SW480 (cell line): ENCODE data around the gene SLC12A8.

Source experiments
- DNase-seq: peaks from one replicate; pipeline ENCODE4 v3.0.0-alpha.2; 2016; ENCODE audit warnings: low spot score

SLC12A8 gene

DNA sequence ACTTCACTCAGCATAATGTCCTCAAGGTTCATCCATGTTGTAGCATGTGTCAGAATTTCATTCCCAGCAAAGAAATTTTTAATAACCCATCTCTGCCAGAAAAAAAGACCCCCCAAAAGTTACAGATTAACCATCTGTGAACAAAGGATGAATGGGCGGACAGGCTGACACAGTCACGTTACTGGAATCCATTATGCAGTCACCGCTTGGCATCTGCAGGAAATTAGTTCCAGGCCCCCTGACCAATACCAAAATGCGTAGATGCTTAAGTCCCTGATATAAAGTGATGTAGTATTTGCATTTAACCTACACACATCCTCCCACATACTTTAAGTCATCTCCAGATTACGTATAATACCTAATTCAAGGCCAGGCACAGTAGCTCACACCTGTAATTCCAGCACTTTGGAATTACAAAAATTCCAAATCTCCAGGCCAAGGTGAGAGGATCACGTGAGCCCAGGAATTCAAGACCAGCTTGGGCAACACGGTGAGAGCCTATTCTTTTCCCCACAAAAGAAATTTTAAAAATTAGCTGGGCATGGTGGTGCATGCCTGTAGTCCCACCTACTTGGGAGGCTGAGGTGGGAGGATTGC lies 1.5 kb upstream of the SLC12A8 start:
- DNase-seq, result no peak

DNA sequence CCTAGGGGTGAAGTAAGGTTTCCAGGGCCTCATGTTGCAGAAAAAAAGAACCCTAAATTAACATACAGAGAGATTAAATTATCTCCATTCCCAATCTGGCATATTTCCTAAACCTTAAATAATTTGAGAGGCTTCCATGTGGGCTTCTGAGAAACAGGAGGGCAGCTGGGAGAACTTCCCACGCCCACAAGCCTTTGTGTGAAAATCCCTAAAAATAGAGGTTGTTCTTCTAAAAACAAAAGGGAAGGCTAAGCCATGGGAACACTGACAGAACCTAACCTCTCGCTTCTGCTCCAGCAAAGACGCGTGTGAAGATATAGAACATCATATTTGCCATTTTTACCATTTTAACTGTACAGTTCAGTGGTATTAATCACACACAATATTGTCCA lies 812 bp upstream of the SLC12A8 start:
- no peak for DNase-seq

DNA sequence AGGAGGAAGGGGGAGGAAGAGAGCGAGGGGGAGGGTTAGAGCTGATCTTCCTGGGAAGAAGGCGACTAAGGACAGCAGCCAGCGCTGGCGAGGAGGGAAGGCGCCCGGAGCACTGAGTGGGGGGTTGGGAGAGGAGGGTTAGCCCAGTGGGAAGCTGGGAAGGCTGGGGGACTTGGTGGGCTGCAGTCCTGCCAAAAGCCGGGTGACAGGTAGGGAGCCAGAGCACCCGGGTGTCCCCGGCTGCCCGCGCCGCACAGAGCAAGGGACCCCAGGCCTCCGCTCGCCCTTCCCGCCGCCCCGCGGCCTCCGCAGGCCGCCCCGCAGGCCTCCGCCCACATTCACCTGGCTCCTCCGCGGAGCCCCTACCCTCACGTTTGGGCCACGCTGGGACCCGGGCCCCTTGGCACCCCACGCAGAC lies 448 bp downstream of the SLC12A8 start:
- DNase-seq, result peak; percentile 32

DNA sequence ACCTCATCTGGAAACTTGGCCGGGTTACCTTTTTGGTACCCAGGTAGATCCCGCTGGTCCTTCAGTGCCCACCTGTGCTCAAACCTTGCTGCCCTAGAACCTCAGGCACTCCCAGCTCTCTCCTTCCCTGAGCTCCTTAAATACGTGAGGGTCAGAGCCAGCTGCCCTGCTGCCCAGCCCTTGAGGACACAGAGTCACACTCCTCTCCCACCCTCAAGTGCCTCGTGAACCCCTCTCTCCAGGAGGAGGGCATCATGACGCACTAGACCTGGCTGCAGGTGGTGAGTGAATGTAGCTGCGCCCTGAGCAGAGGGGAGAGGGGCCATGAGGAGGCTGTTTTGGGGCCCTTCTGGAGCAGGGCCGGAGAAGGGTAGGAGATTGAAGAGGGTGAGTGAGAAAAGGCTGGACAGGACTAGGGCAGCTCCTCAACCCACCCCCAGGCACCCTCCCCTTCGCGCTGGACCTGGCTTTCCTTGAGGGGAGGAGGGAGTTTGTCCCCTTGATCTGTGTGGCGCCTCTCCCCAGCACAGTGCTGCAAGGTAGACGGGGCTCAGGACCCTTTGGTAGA lies 941 bp downstream of the SLC12A8 start:
- no peak for DNase-seq

DNA sequence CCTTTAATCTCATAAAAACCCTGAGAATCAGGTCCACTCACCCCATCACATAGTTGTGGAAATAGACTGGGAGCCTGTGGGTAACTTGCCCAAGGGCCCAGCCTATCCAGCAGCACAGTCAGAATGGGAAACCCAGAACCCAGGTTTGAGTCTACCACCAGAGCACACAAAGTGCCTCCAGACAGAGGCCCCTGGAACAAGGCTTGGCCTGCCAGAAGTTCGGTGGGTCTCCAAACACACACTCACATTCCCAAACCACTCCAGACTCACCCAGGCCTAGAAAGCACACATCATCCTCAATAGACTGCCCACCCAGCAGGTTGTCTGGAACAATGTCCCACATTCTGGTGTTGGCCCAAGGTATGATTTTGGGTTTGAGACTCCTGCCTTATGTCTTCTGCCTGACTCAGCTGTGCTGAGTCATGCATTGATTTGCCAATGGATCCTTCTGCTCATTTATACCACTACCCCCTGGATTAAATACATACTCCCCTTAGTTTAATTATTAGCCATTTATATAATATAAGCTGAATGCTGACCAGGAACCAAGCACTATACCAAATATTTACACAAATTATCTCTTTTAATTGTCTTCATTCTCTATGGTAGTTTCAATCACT lies 4.5 kb downstream of the SLC12A8 start:
- no peak for DNase-seq

DNA sequence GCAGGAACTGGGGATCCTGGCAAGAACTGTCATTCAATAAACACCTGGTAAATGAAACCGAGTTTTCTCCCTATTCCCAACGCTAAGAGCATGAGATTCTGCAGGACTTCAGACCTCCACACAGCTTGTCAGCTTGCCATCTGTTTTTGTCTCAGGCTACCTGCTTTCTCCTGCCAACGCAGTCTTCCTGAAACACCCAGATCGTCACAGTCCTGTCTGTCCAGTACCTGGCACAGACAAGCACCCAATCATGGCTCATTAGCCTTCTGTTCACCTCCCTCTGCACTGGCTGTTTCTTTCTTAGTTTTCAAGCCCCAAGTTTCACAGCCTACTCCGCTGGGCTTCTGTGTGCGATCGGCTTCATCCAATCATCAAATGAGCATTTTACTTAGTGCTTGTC lies 5.0 kb downstream of the SLC12A8 start:
- no peak for DNase-seq

DNA sequence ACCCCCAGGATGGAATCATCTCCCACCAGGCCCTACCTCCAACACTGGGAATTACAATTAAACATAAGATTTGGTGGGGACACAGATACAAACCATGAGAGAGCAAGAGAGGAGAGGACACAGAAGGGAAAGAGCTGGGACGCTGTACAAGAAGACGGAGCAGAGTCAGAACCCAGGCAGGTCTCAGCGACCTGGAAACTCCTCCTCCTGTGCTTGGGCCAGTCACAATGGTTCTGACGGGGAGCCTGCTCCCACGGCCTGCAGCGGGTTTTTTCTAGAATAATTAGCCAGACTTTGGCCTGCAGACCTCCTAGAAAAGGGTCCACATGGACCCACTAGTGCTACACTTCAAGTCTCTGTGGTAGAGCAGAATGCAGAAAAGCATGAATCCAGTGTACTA lies 5.6 kb downstream of the SLC12A8 start:
- DNase-seq, result no peak

DNA sequence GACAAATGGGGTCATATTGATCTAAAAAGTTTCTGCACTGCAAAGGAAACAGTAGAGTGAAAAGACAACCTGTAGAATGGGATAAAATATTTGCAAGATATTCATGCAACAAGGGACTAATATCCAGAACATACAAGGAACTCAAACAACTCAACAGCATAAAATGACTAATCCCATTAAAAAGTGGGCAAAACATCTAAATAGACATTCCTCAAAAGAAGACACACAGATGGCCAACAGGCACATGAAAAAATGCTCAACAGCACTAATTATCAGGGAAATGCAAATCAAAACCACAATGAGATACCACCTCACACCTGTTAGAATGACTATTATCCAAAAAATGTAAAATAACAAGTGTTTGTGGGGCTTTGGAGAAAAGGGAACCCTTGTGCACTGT lies 8.8 kb downstream of the SLC12A8 start:
- DNase-seq, result no peak

DNA sequence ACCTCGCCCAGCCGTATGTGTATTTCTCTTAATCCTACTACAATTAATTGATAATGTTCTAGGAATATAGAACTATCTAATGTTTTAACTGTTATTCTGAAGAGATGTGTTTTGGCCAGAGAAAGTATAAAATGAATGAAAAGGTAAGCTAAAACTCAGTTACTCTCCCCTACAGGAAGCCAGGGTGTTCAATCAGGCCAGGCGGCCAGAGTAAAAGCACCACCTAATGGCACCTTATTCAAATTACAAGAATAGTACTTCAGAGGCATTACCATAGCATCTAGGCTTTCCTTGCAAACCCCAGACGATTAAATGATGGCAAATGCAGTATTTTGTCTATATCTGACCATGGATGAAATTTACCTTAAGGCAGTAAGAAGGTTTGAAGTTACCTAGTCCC lies 10.4 kb downstream of the SLC12A8 start:
- DNase-seq, result no peak

DNA sequence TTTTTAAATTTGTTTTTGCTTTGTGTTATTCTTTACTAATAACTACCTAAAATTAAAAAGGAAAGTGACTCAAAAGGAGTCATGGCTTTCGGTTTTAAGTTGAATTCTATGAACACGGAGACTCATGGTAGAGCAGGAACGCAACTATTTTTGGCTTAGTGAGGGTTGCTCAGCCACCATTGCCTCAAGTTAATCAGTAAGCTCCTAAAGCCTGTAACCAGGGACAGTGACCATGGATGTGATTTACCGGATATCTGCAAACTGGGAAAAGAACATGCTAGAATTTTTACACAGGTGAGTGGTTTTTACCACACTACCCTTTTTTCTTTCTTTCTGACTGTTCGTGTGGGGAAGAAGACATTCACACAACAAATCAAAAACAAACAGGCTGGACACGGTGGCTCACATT lies 11.8 kb downstream of the SLC12A8 start:
- DNase-seq, result no peak

DNA sequence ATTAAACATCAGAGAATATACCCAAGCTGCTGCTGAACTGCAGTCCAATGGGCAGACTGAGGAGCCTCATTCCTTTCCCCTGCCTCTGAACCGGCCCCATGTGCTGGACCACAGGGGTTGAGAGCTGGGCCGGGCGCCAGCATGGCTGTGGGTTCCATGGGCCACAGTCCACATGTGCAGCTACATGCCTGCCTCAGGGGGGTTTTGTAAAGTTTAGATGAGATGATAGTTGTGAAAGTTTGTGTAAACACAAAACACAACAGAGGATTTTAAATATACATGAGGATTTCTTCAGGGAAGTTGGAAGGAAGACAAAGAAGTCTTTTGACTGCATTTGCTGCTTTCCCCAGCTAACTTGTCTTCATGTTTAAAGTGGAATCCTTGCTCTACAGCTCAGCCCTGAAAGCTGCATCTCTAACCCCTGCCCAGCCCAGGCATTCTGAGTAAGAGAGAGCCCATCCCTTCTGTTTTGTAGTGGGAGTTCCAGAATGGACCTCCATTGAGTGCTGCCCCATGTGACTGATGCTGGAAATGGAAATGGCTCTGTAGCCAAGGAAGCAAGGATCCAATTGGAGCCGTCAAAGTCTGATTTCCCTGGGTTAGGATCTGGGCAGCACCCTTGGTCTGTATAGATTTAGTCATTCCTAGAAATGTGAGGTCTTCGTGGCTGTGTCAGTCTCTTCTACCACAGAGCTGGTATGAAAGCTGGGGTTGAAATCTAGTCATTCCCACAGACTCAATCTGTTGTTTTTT lies 17.5 kb downstream of the SLC12A8 start:
- DNase-seq, result no peak

DNA sequence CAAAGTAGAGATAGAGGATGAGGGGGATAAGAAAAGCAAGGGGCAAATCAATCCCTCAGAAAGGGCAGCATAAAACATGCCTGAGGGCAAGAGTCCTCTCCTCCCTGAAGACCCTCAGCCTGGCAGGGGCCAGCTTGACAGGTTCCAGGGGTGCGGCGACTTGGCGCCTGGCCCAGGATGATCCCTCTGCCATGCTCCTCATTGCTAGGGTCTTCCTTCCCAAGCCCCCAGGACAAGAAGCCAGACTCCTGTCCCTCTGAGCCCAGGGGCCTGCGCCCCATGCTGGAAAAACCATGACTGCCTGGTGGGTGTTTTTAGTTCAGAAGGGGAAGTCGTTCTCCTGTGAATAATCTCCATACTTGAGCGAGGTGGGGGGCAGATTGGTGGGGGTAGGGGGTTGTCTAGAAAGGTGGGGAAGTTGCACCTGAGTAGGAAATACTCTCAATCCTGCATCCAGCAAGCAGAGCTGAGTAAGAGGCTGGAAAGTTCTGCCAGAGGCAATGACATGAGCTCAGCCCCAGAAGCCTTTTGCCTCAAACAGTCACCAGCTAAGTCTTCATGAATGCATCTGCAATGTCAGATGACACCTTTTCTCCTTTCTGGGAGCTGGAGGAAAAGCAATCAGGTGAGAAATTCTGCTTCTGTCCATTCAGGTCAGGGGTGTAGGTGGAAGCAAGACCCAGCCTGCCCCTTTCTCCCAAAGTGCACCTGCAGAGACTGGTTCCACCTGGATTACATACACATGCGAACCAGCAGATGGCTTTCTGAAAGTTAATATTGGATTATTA lies 18.3 kb downstream of the SLC12A8 start:
- no peak for DNase-seq

DNA sequence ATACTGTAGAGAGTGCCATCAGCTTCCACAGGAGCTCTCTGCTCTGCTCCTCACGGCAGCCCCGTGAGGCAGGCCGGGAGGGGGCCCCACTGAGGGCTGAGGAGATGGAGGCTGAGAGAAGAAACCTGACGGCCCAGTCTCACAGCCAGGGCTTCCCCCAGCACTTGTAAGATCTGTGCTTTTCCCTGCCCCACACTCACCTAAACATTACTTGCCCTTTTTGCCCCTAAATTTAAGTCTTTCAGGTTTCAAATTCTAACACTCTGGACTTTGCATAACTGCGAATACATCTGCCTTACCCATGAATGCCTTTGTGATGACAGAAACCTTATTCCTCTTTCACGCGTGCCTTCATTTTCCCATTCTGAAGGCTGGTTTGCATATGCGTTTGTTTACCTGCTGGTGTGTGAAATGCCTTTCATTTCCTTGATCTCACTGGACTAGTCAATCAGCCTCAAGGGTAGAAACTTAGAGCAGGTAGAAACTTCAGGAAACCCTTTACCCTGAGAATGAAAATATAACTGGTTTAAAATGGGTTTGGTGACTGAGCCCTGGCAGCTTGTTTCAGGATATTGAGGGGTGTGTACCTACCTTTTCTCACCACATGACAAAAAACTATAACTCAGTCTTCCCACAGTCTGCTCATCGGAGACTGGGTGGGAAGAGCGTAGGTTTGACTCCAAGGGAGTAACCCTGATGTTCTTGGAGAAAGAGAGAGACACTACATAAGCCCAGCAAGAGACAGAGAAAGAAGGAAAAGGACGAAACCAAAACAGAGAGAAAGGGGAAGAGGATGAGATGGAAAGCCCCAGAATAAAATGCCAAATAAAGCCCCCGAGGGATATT lies 20.1 kb downstream of the SLC12A8 start:
- no peak for DNase-seq

DNA sequence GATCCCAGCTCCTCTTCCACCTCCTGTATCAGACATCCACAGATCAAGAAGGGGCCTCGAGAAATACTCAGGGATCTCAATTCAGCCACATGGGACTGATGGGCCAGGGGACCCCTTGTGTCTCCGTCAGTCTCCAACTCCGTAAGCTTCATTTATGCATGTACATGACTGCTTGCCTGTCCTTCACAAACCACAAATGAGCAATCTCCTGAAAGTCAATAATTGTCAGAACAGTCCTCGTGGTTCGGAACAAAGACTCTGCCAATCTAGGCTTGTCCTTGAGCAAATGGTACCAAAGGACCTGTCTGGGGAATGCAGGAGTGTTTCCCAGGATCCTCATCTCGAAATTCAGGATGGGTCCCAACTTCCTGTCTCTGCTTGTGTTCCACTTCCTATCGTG lies 20.8 kb downstream of the SLC12A8 start:
- DNase-seq, result no peak

DNA sequence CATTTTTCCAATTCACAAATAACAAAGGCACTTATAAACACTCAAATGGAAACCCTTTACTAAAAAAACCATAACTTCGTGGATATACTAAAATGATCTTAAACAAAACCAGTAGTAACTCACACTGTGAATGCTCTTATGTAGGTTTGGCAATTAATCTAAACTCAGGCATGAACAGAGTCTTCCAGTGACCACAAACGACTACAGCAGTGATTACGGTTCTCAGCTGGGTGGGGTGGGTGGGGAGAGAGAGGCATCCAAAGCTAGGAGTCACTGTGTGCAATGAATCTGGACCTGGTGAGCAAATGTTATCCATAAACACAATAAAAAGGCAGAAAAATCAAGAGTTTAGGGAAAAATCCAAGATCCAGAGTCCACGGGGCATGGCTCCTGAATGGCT lies 21.3 kb downstream of the SLC12A8 start:
- no peak for DNase-seq

DNA sequence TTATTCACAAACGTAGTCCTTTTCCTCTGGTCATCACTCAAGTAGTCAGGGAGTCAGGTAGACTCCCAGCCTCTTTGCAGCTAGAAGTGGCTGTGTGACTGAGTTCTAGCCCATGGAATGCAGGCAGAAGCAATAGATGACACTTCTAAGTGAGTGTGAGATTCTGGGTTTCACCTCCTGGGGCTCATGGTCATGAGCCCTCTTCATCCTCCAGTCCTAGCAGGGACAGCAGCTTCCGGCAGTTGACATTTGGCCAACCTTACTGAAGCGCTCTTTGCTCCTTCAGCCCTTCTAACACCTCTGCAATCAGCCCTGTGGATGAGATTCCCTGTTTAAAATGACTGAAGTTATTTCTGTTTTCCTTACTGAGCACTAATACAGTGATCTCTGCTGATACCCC lies 21.8 kb downstream of the SLC12A8 start:
- DNase-seq, result no peak

DNA sequence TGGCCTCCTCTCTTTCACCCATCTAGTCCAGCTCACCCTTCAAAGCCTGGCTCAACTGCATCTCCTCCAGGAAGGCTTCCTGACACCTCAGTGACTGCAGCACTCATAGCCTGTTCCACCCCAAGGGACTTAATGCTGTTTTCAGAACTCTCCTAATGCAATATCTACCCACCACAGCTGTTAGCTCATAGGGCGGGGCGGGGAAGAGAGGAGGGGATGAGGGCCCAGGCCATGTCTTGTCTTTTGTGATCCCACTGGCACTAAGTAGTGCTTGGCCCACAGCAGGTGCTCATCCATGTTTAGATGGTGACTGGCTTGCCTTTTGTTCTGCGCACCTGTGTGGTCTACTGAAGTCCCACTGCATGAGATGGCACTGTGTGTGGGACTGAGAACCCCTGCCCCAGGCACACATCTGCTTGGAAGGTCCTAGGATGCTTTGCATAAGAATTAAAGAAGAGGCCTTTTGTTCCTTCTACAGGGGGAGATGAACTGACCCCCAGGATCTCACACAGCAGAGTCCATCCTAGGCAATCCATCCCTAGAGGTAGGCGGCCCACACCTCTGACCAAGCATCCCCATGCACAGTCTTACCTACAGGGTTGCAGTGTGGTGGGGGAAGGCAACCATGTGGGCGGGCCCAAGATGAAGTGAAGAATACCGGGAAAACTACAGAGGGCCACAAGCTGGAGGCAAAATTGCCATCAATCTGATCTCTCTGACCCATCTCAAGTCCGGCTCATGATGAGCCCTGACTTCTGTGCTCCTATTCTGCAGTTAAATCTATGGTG lies 23.0 kb downstream of the SLC12A8 start:
- DNase-seq, result no peak

DNA sequence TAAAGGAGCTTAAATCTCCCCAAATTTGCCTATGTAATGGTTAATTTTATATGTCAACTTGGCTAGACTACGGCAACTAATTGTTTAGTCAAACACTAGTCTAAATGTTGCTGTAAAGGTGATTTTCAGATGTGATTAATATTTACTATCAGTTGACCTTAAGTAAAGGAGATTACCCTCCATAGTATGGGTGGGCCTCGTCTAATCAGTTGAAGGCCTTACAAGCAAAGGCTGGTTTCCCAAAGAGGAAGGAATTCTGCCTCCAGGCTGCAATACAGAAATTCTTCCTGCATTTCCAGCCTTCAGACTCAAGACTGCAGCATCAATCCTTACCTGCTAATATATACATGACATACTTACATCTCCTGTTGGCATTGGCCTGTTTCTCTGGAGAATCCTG lies 23.6 kb downstream of the SLC12A8 start:
- DNase-seq, result no peak

DNA sequence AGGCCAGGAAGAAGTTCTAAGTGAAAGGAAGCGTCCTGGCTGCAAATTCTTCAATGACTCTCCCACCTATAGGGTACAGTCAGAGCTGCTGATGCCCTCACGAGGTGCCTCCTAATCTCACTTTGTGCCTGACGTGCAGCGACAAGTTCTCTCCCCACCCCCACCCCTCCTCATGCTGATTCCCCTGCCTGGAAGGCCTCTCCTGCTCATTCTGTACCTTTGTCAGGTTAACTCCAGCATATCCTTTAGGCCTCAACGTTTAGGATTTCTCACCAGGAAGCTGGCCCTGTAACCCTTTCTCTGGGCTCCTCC lies 25.0 kb downstream of the SLC12A8 start:
- no peak for DNase-seq

DNA sequence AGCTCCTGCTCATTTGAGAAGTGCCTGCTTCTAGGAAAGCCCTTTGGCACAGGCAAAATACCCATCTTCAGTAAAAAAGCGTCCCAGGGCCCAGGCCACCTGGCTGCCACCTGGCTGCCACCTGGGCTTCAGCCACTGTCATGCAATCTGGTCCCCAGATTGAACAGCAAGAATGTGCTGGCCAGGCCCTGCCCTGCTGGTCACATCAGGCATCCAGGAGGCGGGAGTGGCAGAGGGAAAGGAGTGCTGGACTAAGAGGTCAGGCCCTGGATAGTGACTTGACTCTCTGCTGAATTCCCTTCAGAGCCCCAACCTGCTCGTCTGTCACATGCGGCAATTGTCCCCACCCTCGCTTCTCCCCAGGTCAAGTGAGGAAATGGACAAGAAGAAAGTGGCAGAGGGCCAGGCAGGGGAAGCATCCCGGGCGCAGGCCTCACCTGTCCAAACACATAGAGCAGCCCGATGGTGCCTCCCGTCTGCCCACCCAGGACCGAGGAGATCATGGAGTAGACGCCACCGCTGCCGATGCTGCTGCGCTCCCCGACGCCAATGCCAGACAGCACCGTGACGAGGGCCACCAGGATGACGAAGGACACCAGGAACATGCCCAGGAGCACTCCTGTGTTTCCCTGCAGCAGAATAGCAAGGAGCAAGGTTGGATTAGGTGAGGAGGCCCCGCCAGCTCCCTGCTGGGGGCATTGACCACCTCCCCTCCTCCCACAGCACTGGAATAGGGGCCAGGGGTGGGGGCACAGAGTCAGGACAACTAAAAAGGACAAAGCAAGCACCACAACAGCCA lies 25.5 kb downstream of the SLC12A8 start:
- DNase-seq, result no peak
